ENCODE results near the gene IKZF2. TPM values are rescaled to one million over a fixed set of nuclear protein-coding genes. Genes with fewer than 3 reads are reported as not detected.

Gene IKZF2
- total and polyA plus RNA-seq, 11 donors = 0.84 to 8.0 (median 5.9) TPM

- H3K36me3 ChIP-seq = peaks cover 0 to 6% (median 0%) of the 10 kb centered on the region in 9 donors
- intact Hi-C loops (cut with DNase I) = no loop called here
- peaks cover 0 to 5% (median 0%) of the 10 kb centered on the region in 12 donors for H3K9me3 ChIP-seq
- H3K4me1 ChIP-seq = no peaks in the 10 kb centered on the region
- no peak for DNase-seq
- 88 to 90% (median 89%) methylated on average over 7 of the region's 7 CpGs for WGBS, 4 donors
- ATAC-seq = no peak
- no peaks in the 10 kb centered on the region for H3K27me3 ChIP-seq
- TF ChIP-seq POLR2A (IDR thresholded peaks at IDR 0.05) (no peak), CTCF (IDR thresholded peaks at IDR 0.05) (no peak)
- no peak overlapping the region for H3K27ac ChIP-seq
- no peak overlapping the region for H3K4me3 ChIP-seq
Measured at GRCh38 chr2:213015387-213016165, 135.8 kb downstream of the IKZF2 start.

- Histone ChIP-seq H3K4me3 (no peak overlapping the region), H3K27ac (no peak overlapping the region), H3K27me3 (no peaks in the 10 kb centered on the region), H3K4me1 (no peaks in the 10 kb centered on the region), H3K9me3 (peaks cover 0 to 5% (median 0%) of the 10 kb centered on the region in 12 donors), H3K36me3 (peaks cover 0 to 6% (median 0%) of the 10 kb centered on the region in 9 donors)
- intact Hi-C loops (cut with DNase I) = no loop called here
- TF ChIP-seq POLR2A (IDR thresholded peaks at IDR 0.05) (no peak), CTCF (IDR thresholded peaks at IDR 0.05) (no peak)
- DNase-seq = no peak
- WGBS, 4 donors = 86 to 91% (median 89%) methylated on average over 2 of the region's 2 CpGs
- ATAC-seq = no peak
Measured at GRCh38 chr2:213013979-213014378, 137.4 kb downstream of the IKZF2 start.

- no peaks in the 10 kb centered on the region for H3K4me1 ChIP-seq
- H3K27me3 ChIP-seq = no peaks in the 10 kb centered on the region
- intact Hi-C loops (cut with DNase I) = no loop called here
- no peak overlapping the region for H3K4me3 ChIP-seq
- H3K27ac ChIP-seq = no peak overlapping the region
- ATAC-seq (no peak), DNase-seq (no peak)
- peaks cover 0 to 17% (median 0%) of the 10 kb centered on the region in 9 donors for H3K36me3 ChIP-seq
- WGBS, 4 donors = 79 to 89% (median 83%) methylated on average over 1 of the region's 1 CpG
- TF ChIP-seq POLR2A (IDR thresholded peaks at IDR 0.05) = no peak
- TF ChIP-seq CTCF (IDR thresholded peaks at IDR 0.05) = no peak
- peaks cover 0 to 5% (median 0%) of the 10 kb centered on the region in 12 donors for H3K9me3 ChIP-seq
Measured at GRCh38 chr2:213011505-213011904, 139.9 kb downstream of the IKZF2 start.

GRCh38 chr2:213010106-213010779 is 141.2 kb downstream of the IKZF2 start:
- H3K9me3 ChIP-seq = peaks cover 0 to 5% (median 0%) of the 10 kb centered on the region in 12 donors
- 79 to 92% (median 82%) methylated on average over 1 of the region's 1 CpG for WGBS, 4 donors
- intact Hi-C loops (cut with DNase I) = no loop called here
- no peak overlapping the region for H3K27ac ChIP-seq
- H3K4me3 ChIP-seq = no peak overlapping the region
- H3K27me3 ChIP-seq = no peaks in the 10 kb centered on the region
- DNase-seq (no peak), ATAC-seq (no peak)
- peaks cover 0 to 17% (median 0%) of the 10 kb centered on the region in 9 donors for H3K36me3 ChIP-seq
- no peaks in the 10 kb centered on the region for H3K4me1 ChIP-seq
- TF ChIP-seq CTCF (IDR thresholded peaks at IDR 0.05) (no peak), POLR2A (IDR thresholded peaks at IDR 0.05) (no peak)

All from heart left ventricle (tissue), 16 donors.